ENCODE data around the gene CACNA2D3. TPM values are rescaled to one million over a fixed set of nuclear protein-coding genes. Genes with fewer than 3 reads are reported as not detected.

Gene CACNA2D3
- total and polyA plus RNA-seq, 4 donors = 0.38 to 2.5 (median 1.1) TPM

DNA sequence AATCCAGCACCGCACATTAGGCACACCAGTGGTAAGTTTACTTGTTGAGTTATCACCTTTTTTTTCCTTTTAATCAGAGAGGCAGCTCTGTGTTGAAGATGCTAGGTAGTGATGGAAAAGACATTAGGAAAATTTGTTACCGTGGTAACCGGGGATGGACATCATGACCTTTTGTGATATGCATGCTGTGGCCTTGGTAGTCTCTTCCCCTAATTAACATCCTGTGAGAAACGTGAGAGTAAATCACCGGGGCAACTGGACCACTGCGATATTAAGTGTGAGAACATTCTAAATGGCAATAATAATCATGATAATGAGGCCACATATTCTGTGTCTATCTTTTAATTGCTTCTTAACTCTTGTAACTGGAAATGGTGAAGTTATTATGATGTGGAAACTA, 362.0 kb downstream of the CACNA2D3 start:
- H3K9me3 ChIP-seq (ENCODE audit: control insufficient read depth in 4 of 4, insufficient read depth in 3 of 4, low read length in 3 of 4) = no peaks in the 10 kb centered on the region
- no peak overlapping the region for H3K4me3 ChIP-seq
- DNase-seq (no peak), ATAC-seq (ENCODE audit: insufficient read depth, low FRiP score) (no peak)
- WGBS, 2 donors = 87% methylated on average over 6 of the region's 6 CpGs
- TF ChIP-seq, protein P1, sequence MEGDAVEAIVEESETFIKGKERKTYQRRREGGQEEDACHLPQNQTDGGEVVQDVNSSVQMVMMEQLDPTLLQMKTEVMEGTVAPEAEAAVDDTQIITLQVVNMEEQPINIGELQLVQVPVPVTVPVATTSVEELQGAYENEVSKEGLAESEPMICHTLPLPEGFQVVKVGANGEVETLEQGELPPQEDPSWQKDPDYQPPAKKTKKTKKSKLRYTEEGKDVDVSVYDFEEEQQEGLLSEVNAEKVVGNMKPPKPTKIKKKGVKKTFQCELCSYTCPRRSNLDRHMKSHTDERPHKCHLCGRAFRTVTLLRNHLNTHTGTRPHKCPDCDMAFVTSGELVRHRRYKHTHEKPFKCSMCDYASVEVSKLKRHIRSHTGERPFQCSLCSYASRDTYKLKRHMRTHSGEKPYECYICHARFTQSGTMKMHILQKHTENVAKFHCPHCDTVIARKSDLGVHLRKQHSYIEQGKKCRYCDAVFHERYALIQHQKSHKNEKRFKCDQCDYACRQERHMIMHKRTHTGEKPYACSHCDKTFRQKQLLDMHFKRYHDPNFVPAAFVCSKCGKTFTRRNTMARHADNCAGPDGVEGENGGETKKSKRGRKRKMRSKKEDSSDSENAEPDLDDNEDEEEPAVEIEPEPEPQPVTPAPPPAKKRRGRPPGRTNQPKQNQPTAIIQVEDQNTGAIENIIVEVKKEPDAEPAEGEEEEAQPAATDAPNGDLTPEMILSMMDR (IDR thresholded peaks at IDR 0.05; ENCODE audit: control extremely low read depth, extremely low read depth) = no peak
- H3K4me1 ChIP-seq (ENCODE audit: control insufficient read depth in 5 of 5, insufficient read depth in 5 of 5, low read length in 5 of 5) = peaks cover 0 to 21% (median 9%) of the 10 kb centered on the region in 5 donors
- peaks cover 0 to 3% (median 0%) of the 10 kb centered on the region in 3 donors for H3K27me3 ChIP-seq (ENCODE audit: control insufficient read depth in 3 of 3, insufficient read depth in 3 of 3, low read length in 2 of 3)
- H3K9ac ChIP-seq (ENCODE audit: insufficient read depth in 1 of 2, low read length in 2 of 2) = no peak overlapping the region
- no peaks in the 10 kb centered on the region for H3K36me3 ChIP-seq (ENCODE audit: control insufficient read depth in 4 of 4, insufficient read depth in 4 of 4, low read length in 4 of 4)
- H3K27ac ChIP-seq (ENCODE audit: low read depth in 1 of 2, low read length in 1 of 2) = no peak overlapping the region

DNA sequence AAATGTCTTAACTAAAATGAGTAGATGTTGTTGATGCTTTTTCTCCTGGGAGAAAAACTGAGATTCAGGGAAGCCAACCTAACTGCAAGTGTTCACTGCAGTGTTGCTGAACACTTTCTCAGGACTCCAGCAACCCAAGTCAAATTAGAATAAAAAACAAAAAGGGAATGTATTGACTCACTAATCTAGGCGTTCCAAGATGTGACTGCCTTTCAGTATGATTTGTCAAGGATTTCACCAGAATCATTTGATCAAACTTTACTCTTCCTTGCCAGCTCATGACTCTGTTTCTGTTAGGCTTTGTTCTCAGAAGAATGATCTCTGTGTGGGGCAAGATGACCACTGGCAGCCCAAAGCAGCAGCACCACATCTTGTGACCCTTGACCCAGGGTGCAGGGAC, 364.0 kb downstream of the CACNA2D3 start:
- DNase-seq (no peak), ATAC-seq (ENCODE audit: insufficient read depth, low FRiP score) (no peak)
- Histone ChIP-seq H3K27me3 (ENCODE audit: control insufficient read depth in 3 of 3, insufficient read depth in 3 of 3, low read length in 2 of 3) (peaks cover 0 to 3% (median 0%) of the 10 kb centered on the region in 3 donors), H3K27ac (ENCODE audit: low read depth in 1 of 2, low read length in 1 of 2) (no peak overlapping the region), H3K4me3 (no peak overlapping the region), H3K4me1 (ENCODE audit: control insufficient read depth in 5 of 5, insufficient read depth in 5 of 5, low read length in 5 of 5) (peaks cover 0 to 13% (median 3%) of the 10 kb centered on the region in 5 donors), H3K9me3 (ENCODE audit: control insufficient read depth in 4 of 4, insufficient read depth in 3 of 4, low read length in 3 of 4) (no peaks in the 10 kb centered on the region), H3K9ac (ENCODE audit: insufficient read depth in 1 of 2, low read length in 2 of 2) (no peak overlapping the region), H3K36me3 (ENCODE audit: control insufficient read depth in 4 of 4, insufficient read depth in 4 of 4, low read length in 4 of 4) (no peaks in the 10 kb centered on the region)
- TF ChIP-seq, protein P1 (IDR thresholded peaks at IDR 0.05; ENCODE audit: control extremely low read depth, extremely low read depth) = no peak
- WGBS, 2 donors = 79 to 84% methylated on average over 1 of the region's 1 CpG

DNA sequence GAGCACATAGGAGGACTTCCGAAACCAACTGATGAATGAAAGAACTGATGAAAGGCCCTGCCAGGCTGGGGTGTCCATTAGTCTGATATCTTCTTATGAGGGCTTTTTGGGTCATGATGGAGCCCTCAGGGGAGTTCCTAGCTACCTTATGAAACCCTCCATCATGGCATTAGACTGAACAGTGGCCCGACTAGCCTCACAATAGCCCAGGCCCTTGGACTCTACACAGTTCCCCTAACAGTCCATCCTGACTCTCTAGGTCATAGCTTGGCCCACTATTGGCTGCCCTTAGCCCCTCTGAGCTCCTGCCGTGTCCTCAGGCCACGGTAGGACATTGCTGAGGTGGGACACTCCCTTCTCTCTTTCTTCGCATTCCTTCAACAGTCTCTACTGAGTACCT, 365.9 kb downstream of the CACNA2D3 start:
- Histone ChIP-seq H3K27ac (ENCODE audit: low read depth in 1 of 2, low read length in 1 of 2) (no peak overlapping the region), H3K27me3 (ENCODE audit: control insufficient read depth in 3 of 3, insufficient read depth in 3 of 3, low read length in 2 of 3) (peaks cover 0 to 3% (median 0%) of the 10 kb centered on the region in 3 donors), H3K36me3 (ENCODE audit: control insufficient read depth in 4 of 4, insufficient read depth in 4 of 4, low read length in 4 of 4) (no peaks in the 10 kb centered on the region), H3K9me3 (ENCODE audit: control insufficient read depth in 4 of 4, insufficient read depth in 3 of 4, low read length in 3 of 4) (no peaks in the 10 kb centered on the region), H3K4me1 (ENCODE audit: control insufficient read depth in 5 of 5, insufficient read depth in 5 of 5, low read length in 5 of 5) (peaks cover 0 to 2% (median 0%) of the 10 kb centered on the region in 5 donors), H3K9ac (ENCODE audit: insufficient read depth in 1 of 2, low read length in 2 of 2) (no peak overlapping the region), H3K4me3 (no peak overlapping the region)
- WGBS, 2 donors = 91 to 97% methylated on average over 5 of the region's 5 CpGs
- TF ChIP-seq, protein P1 (IDR thresholded peaks at IDR 0.05; ENCODE audit: control extremely low read depth, extremely low read depth) = no peak
- DNase-seq = no peak
- ATAC-seq (ENCODE audit: insufficient read depth, low FRiP score) = no peak

DNA sequence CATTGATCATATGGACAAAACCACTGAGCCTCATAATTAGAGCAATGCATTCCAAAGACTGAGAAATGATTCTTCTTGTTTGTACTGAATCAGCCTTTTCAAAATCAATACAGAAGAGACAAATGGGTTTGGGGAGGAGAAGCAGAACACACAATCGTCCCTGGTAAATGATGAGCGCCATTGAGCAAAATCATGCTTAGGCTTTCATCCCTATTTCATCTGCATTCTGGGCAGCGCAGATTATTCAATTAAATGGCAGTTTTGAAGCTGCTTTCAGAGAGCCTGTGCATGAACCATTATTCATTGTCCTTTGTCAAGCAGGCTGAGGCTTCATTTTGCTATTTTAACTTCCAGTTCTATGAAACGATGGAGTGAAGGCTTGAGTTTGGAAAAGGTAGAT, 371.9 kb downstream of the CACNA2D3 start:
- TF ChIP-seq, protein P1 (IDR thresholded peaks at IDR 0.05; ENCODE audit: control extremely low read depth, extremely low read depth) = no peak
- no peak for ATAC-seq (ENCODE audit: insufficient read depth, low FRiP score)
- Histone ChIP-seq H3K27ac (ENCODE audit: low read depth in 1 of 2, low read length in 1 of 2) (no peak overlapping the region), H3K4me3 (no peak overlapping the region), H3K36me3 (ENCODE audit: control insufficient read depth in 4 of 4, insufficient read depth in 4 of 4, low read length in 4 of 4) (no peaks in the 10 kb centered on the region), H3K27me3 (ENCODE audit: control insufficient read depth in 3 of 3, insufficient read depth in 3 of 3, low read length in 2 of 3) (peaks cover 0 to 2% (median 0%) of the 10 kb centered on the region in 3 donors), H3K9ac (ENCODE audit: insufficient read depth in 1 of 2, low read length in 2 of 2) (no peak overlapping the region), H3K4me1 (ENCODE audit: control insufficient read depth in 5 of 5, insufficient read depth in 5 of 5, low read length in 5 of 5) (peaks cover 0 to 2% (median 0%) of the 10 kb centered on the region in 5 donors), H3K9me3 (ENCODE audit: control insufficient read depth in 4 of 4, insufficient read depth in 3 of 4, low read length in 3 of 4) (no peaks in the 10 kb centered on the region)
- no peak for DNase-seq
- WGBS, 2 donors = 88 to 96% methylated on average over 4 of the region's 4 CpGs
